ENCODE results near the gene CBLB.
A peak's percentile ranks its signal among the peaks of the same experiment; 100 is the strongest.

The CBLB gene

GRCh38 chr3:105676621-105677300 is 192.1 kb downstream of the CBLB start:
- no peak for DNase-seq

GRCh38 chr3:105674437-105675065 is 194.3 kb downstream of the CBLB start:
- DNase-seq: no peak

DNA sequence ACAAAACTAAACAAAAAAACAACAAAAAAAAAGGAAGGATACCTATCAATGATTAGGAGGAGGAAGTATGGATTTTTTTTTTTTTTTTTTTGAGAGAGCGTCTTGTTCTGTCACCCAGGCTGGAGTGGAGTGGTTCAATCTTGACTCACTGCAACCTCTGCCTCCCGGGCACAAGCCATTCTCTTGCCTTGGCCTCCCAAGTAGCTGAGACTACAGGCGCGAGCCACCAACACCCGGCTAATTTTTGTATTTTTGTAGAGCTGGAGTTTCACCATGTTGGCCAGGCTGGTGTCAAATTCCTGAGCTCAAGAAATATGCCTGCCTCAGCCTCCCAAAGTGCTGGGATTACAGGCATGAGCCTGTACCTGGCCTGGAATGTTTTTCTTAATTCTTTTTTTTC is 195.8 kb downstream of the CBLB start:
- no peak for DNase-seq

DNA sequence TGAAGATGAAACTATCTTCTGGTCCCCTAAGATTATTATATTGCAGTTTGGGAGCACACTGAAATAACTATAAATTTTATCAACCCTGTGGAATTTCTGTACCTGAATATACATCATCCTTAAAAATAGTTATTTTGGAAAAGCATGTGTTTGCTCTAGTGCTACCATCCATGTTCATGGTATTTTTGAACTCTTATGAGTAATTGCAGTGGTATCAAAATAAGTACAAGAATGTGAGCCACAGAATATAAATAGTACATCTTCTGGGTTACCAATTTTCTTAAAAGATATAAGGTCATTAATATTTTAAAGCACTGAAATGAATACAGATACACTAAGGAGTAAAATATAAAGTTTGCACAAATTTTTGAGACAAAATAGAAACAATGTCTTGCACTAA is 206.5 kb downstream of the CBLB start:
- DNase-seq: no peak

- no peak for DNase-seq
Observed at GRCh38 chr3:105661461-105661860, 207.4 kb downstream of the CBLB start.

GRCh38 chr3:105656651-105657504 is 211.9 kb downstream of the CBLB start:
- no peak for DNase-seq

DNA sequence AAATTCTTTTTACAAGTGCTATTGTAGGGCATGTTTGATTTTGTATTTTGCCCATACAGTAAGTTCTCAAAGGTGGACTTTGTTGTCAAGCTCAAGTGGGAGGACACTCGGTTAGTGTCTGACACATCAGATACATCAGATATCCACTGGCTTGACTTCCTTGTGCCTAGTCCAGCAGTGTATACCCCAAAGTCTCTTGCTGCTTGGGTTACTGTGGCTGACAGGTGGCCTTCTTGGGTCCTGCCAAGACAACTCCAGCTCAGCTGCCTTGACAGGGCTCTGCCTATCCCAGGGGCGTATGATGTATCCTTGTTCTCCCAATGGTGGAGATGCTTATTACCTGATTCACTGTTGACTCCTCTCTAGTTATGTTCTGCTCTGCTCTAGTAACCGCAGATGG is 214.9 kb downstream of the CBLB start:
- DNase-seq: no peak

DNA sequence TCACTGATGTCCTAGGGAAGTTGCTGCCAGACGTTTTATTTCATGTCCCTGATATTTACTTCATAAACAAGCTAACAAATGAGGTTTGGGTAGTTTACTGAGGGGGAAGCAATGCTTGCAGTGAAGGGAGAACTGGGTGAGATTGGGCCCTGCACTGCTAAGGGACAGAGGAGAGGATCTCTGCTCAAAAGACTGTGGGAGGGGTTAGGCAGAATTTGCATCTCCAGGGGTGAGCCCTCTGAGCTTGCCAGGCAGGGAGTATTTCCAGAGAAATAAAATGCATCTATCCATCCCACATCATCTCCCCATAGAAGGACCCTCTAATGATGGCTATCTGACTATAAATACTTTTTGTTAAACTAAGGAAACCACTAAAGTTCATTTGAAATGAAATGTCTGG is 215.6 kb downstream of the CBLB start:
- no peak for DNase-seq

DNA sequence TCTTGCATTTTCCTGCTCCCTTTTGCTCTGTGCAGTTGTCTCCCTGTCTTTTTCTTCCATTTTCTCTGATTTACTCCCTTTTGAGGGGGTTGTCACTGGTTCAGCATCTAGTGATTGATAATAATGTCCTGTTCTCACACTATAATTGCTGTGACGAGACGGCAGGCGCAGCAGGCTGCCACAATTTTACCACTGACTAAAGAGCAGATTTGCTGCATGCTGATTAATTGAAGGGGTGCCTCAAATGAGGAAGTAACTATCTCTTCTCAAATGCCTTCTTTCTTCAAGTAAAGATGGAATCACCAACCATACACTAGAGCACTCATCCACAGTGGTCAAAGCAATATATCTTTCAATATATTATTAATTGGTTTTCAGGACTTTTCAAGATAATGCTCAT is 219.3 kb downstream of the CBLB start:
- no peak for DNase-seq

- peak; percentile 5 for DNase-seq
Observed at GRCh38 chr3:105647047-105647446, 221.8 kb downstream of the CBLB start.

DNA sequence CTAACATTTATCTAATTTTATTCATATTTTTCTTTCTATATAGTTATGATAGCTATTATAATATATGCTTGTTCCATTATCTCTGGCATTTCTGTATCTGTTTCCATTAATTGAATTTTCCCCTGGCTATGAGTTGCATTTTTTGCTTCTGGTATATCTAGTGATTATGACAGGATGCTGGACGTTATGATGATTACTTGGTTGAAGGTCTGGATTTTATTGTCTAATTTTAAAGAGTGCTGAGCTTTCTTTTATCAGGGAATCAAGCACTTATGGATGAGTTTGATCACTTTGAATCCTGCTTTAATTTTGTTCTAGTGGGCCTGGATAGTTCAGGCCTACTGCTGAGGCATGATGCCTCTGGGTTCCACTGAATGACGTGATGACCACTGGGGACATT is 229.7 kb downstream of the CBLB start:
- DNase-seq: no peak

- no peak for DNase-seq
Observed at GRCh38 chr3:105634708-105635107, 234.1 kb downstream of the CBLB start.

DNA sequence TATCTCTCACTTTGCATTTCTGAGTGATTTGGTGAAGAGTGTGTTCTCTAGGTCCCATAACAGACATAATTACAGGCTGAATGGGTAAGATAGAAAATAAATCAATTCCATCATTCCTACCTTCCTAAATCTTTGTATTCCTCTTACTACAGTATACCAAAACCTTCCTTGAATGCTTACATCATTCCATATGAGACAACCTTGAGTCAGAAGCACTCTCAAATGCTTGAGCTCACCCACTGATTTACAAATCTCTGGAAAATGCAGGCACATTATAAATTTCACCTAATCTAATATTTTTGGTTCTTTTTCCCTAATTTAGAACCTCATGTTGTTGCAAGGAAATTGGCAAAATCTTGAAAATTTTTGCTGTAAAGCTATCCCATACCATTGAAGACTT is 239.1 kb downstream of the CBLB start:
- DNase-seq: no peak

DNA sequence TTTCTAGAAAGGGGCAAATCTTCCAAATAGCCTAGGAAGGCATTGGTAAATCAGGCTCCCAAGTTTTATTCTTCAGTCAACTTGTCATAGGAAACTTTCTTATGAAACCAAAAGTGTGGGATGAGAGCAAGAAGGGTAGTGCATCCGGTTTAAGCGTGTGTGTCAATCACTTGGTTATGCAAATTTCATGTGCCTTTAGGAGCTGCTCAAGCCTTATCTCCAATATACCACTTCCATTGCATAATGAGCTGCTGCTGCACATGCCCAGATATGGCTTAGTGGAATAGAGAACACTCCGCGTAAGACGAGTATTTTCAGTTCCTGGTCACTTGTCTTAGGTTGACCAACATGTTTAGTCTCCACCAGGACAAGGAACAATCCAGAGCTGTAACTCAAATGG is 242.1 kb downstream of the CBLB start:
- no peak for DNase-seq

DNA sequence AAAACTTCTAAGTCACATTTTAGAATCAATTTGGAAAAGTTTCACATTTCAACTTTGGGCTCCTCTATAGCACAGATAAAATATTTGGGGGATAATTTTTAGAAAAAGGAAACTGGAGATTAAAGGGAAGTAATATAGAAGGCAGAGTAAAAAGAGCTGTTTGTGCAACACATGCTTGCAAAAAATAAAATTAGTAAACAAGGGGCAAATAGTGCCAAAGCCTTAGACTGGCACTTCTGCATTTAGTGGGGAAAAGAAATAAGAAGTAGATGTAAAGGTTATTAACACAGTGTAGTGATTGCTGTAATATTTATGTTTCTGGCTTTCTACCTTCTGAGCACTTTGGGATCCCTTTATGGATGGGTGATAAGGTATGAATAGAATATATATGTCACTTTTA is 246.6 kb downstream of the CBLB start:
- DNase-seq: no peak

- no peak for DNase-seq
Observed at GRCh38 chr3:105620236-105620635, 248.6 kb downstream of the CBLB start.

DNA sequence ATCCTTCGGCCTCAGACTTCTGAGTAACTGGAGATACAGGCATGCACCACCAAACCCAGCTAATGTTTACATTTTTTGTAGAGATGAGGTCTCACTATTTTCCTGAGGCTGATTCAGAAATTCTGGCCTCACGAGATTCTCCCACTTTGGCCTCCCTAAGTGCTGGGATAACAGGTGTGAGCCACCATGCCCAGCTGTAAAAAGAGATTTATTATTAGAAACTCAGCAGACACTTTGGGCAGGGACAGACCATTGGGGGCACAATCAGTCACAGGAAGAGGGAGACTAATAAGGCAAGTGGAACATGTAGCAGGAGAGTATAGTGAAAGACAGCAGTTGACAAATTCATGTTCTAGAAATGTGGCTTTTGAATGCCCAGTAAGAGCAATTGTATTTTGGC is 249.2 kb downstream of the CBLB start:
- no peak for DNase-seq

DNA sequence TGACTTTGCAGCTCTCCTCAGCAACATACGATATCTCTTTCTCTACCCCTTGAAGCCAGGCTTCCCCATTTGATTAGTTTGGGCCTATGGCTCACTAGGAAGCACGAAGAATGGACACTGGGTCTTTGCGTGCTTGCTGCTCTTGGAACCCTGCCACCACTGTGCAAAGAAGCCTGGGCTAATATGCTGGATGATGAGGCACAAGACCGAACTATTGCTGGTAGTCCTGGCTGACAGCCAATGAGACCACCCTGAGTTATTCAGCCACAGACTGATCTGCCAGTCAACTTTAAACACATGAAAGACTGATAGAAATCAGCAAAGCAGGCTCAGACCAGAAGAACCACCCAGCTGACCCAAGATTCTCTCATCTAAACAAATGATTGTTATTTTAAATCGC is 250.3 kb downstream of the CBLB start:
- DNase-seq: no peak

- DNase-seq: no peak
Observed at GRCh38 chr3:105616374-105617121, 252.3 kb downstream of the CBLB start.

DNA sequence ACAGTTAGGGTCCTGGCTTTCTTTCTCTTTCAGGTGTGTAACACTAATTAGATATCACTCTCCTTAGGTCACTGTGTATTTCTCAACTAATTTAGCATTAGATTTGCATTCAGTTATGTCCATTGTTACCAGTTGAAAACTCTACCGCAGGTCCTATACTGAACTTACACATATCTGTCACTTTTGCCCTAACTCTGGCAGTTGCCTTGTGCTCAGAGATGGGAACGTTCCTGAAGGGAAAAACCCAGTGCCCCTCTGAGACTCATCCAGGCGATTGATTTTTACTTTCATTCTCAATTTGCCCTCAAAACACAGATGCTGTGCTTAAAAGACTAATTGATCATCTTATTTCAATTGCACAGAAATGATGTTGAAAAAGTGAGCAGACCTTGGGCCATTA is 253.0 kb downstream of the CBLB start:
- DNase-seq: no peak

- DNase-seq: no peak
Observed at GRCh38 chr3:105614288-105615030, 254.4 kb downstream of the CBLB start.

DNA sequence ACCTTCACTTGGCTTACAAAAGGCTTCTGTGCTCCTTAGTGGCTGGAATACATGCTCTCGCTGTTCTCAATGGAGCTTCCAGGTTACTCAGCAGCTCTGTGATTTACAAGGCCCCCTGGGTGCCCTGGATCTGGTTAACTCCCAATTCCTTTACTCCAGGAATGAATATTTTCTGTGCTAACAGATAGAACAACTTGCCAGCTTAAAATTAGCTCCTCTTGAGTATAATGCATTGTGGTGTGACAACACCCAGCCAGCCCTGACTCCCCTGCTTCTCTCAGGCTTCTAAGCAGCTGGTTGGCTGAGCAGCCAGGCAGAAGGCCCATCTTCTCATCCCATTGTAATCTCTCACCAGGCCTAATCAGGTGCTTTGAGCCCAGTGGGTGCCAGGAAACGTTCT is 255.7 kb downstream of the CBLB start:
- DNase-seq: no peak
